ENCODE data around the gene TBX6.

The TBX6 gene

GRCh38 chr16:30068750-30069610 is 22.7 kb downstream of the TBX6 start:
- no peak for FAIRE-seq
- no peak for TF ChIP-seq POLR2A (IDR thresholded peaks at IDR 0.05; ENCODE audit: low read depth, low read length)
- DNase-seq (ENCODE audit: insufficient read length, low spot score): no peak

GRCh38 chr16:30068333-30068732 is 23.4 kb downstream of the TBX6 start:
- FAIRE-seq: no peak
- no peak for DNase-seq (ENCODE audit: insufficient read length, low spot score)
- no peak for TF ChIP-seq POLR2A (IDR thresholded peaks at IDR 0.05; ENCODE audit: low read depth, low read length)

GRCh38 chr16:30067584-30067916 is 24.2 kb downstream of the TBX6 start:
- no peak for FAIRE-seq
- DNase-seq (ENCODE audit: insufficient read length, low spot score): no peak
- TF ChIP-seq POLR2A (IDR thresholded peaks at IDR 0.05; ENCODE audit: low read depth, low read length): no peak

- FAIRE-seq (no peak), DNase-seq (ENCODE audit: insufficient read length, low spot score) (no peak)
- TF ChIP-seq POLR2A (IDR thresholded peaks at IDR 0.05; ENCODE audit: low read depth, low read length): no peak
These were observed 24.8 kb downstream of the TBX6 start for GRCh38 chr16:30066761-30067583.

- no peak for DNase-seq (ENCODE audit: insufficient read length, low spot score)
- no peak for FAIRE-seq
- no peak for TF ChIP-seq POLR2A (IDR thresholded peaks at IDR 0.05; ENCODE audit: low read depth, low read length)
These were observed 25.6 kb downstream of the TBX6 start for GRCh38 chr16:30065943-30066760.

GRCh38 chr16:30065102-30065942 is 26.4 kb downstream of the TBX6 start, which contains the start of gene ALDOA:
TSS of gene ALDOA (plus strand) at chr16:30065760. CDS start at chr16:30066898, 1,138 bp downstream.
- FAIRE-seq (no peak), DNase-seq (ENCODE audit: insufficient read length, low spot score) (peak; percentile 90)
- TF ChIP-seq POLR2A (IDR thresholded peaks at IDR 0.05; ENCODE audit: low read depth, low read length): peak; percentile 94

- no peak for TF ChIP-seq POLR2A (IDR thresholded peaks at IDR 0.05; ENCODE audit: low read depth, low read length)
- no peak for FAIRE-seq
- no peak for DNase-seq (ENCODE audit: insufficient read length, low spot score)
These were observed 27.0 kb downstream of the TBX6 start for GRCh38 chr16:30064729-30065101.

GRCh38 chr16:30063893-30064728 is 27.6 kb downstream of the TBX6 start:
- FAIRE-seq: no peak
- no peak for TF ChIP-seq POLR2A (IDR thresholded peaks at IDR 0.05; ENCODE audit: low read depth, low read length)
- DNase-seq (ENCODE audit: insufficient read length, low spot score): no peak

- FAIRE-seq (no peak), DNase-seq (ENCODE audit: insufficient read length, low spot score) (no peak)
- no peak for TF ChIP-seq POLR2A (IDR thresholded peaks at IDR 0.05; ENCODE audit: low read depth, low read length)
These were observed 28.3 kb downstream of the TBX6 start for GRCh38 chr16:30063278-30063892.

- no peak for DNase-seq (ENCODE audit: insufficient read length, low spot score)
- TF ChIP-seq POLR2A (IDR thresholded peaks at IDR 0.05; ENCODE audit: low read depth, low read length): no peak
- FAIRE-seq: no peak
These were observed 30.7 kb downstream of the TBX6 start for GRCh38 chr16:30060836-30061554.

GRCh38 chr16:30060346-30060745 is 31.4 kb downstream of the TBX6 start:
- no peak for TF ChIP-seq POLR2A (IDR thresholded peaks at IDR 0.05; ENCODE audit: low read depth, low read length)
- FAIRE-seq (no peak), DNase-seq (ENCODE audit: insufficient read length, low spot score) (no peak)

Measured in H54 (cell line).